ENCODE data around the gene ZDHHC7.

Gene ZDHHC7

DNA sequence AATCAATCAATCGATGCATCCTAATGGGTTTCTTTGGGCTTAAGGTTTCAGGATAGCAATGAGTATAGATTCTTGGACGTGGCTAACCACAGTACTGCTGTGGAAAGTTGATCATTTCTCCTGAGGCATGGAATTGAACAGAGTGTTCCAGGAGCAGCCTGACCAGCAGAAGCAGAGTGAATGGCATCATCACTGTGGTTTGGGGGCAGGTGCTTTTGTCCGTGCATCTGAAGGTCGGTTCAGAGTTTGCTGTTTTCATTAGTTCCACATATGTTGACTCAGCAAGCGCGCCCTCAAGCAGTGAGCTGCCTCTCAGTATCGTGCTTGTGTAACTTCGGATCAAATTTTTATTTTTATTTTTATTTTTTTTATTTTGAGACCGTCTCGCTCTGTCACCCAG, 41.2 kb upstream of the ZDHHC7 start:
- TF ChIP-seq, protein P1, sequence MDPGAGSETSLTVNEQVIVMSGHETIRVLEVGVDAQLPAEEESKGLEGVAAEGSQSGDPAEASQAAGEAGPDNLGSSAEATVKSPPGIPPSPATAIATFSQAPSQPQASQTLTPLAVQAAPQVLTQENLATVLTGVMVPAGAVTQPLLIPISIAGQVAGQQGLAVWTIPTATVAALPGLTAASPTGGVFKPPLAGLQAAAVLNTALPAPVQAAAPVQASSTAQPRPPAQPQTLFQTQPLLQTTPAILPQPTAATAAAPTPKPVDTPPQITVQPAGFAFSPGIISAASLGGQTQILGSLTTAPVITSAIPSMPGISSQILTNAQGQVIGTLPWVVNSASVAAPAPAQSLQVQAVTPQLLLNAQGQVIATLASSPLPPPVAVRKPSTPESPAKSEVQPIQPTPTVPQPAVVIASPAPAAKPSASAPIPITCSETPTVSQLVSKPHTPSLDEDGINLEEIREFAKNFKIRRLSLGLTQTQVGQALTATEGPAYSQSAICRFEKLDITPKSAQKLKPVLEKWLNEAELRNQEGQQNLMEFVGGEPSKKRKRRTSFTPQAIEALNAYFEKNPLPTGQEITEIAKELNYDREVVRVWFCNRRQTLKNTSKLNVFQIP (CRISPR knock-in tag; IDR thresholded peaks at IDR 0.05; ENCODE audit: borderline replicate concordance, low read depth), result no peak
- no peak for ATAC-seq

DNA sequence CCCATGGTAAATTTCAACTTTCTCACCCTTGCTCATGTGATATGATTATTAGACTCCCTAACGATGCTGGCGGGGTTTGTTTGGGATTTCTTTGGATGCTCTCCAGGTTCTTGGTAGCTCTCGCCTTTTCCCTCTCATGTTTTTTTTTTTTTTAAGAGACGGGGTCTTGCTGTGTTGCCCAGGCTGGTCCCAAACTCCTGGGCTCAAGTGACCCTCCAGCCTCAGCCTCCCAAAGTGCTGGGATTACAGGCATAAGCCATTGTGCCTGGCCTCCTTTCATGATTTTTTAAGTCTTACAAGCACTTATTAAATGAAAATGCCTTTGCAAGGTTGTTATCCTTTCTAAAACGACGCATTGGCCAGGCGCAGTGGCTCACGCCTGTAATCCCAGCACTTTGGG, 40.3 kb upstream of the ZDHHC7 start:
- TF ChIP-seq GLIS3 (CRISPR knock-in tag; IDR thresholded peaks at IDR 0.05), result no peak
- no peak for TF ChIP-seq ESRRG (CRISPR knock-in tag; IDR thresholded peaks at IDR 0.05)
- TF ChIP-seq SNAI2 (CRISPR knock-in tag; IDR thresholded peaks at IDR 0.05), result no peak
- TF ChIP-seq TOX (CRISPR knock-in tag; IDR thresholded peaks at IDR 0.05; ENCODE audit: borderline replicate concordance), result no peak
- no peak for TF ChIP-seq ZNF8 (CRISPR knock-in tag; IDR thresholded peaks at IDR 0.05)
- TF ChIP-seq, protein P2, sequence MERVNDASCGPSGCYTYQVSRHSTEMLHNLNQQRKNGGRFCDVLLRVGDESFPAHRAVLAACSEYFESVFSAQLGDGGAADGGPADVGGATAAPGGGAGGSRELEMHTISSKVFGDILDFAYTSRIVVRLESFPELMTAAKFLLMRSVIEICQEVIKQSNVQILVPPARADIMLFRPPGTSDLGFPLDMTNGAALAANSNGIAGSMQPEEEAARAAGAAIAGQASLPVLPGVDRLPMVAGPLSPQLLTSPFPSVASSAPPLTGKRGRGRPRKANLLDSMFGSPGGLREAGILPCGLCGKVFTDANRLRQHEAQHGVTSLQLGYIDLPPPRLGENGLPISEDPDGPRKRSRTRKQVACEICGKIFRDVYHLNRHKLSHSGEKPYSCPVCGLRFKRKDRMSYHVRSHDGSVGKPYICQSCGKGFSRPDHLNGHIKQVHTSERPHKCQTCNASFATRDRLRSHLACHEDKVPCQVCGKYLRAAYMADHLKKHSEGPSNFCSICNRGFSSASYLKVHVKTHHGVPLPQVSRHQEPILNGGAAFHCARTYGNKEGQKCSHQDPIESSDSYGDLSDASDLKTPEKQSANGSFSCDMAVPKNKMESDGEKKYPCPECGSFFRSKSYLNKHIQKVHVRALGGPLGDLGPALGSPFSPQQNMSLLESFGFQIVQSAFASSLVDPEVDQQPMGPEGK (CRISPR knock-in tag; IDR thresholded peaks at IDR 0.05; ENCODE audit: borderline replicate concordance), result no peak
- TF ChIP-seq OSR1 (CRISPR knock-in tag; IDR thresholded peaks at IDR 0.05), result no peak
- TF ChIP-seq ZC3H10 (CRISPR knock-in tag; IDR thresholded peaks at IDR 0.05), result no peak
- TF ChIP-seq ZNF565 (CRISPR knock-in tag; conservative IDR thresholded peaks at IDR 0.05; ENCODE audit: low read depth), result no peak
- TF ChIP-seq RARB (CRISPR knock-in tag; IDR thresholded peaks at IDR 0.05), result no peak
- TF ChIP-seq, protein P1 (CRISPR knock-in tag; IDR thresholded peaks at IDR 0.05; ENCODE audit: borderline replicate concordance, low read depth), result no peak
- TF ChIP-seq, protein P3, sequence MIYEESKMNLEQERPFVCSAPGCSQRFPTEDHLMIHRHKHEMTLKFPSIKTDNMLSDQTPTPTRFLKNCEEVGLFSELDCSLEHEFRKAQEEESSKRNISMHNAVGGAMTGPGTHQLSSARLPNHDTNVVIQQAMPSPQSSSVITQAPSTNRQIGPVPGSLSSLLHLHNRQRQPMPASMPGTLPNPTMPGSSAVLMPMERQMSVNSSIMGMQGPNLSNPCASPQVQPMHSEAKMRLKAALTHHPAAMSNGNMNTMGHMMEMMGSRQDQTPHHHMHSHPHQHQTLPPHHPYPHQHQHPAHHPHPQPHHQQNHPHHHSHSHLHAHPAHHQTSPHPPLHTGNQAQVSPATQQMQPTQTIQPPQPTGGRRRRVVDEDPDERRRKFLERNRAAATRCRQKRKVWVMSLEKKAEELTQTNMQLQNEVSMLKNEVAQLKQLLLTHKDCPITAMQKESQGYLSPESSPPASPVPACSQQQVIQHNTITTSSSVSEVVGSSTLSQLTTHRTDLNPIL (CRISPR knock-in tag; IDR thresholded peaks at IDR 0.05; ENCODE audit: low read depth), result no peak
- TF ChIP-seq ISL1 (CRISPR knock-in tag; IDR thresholded peaks at IDR 0.05), result no peak
- no peak for TF ChIP-seq ZFP3 (CRISPR knock-in tag; IDR thresholded peaks at IDR 0.05)
- TF ChIP-seq PPARA (CRISPR knock-in tag; IDR thresholded peaks at IDR 0.05; ENCODE audit: borderline replicate concordance), result no peak
- TF ChIP-seq ARNTL (CRISPR knock-in tag; IDR thresholded peaks at IDR 0.05; ENCODE audit: borderline replicate concordance, low read depth), result no peak
- TF ChIP-seq, protein P4, sequence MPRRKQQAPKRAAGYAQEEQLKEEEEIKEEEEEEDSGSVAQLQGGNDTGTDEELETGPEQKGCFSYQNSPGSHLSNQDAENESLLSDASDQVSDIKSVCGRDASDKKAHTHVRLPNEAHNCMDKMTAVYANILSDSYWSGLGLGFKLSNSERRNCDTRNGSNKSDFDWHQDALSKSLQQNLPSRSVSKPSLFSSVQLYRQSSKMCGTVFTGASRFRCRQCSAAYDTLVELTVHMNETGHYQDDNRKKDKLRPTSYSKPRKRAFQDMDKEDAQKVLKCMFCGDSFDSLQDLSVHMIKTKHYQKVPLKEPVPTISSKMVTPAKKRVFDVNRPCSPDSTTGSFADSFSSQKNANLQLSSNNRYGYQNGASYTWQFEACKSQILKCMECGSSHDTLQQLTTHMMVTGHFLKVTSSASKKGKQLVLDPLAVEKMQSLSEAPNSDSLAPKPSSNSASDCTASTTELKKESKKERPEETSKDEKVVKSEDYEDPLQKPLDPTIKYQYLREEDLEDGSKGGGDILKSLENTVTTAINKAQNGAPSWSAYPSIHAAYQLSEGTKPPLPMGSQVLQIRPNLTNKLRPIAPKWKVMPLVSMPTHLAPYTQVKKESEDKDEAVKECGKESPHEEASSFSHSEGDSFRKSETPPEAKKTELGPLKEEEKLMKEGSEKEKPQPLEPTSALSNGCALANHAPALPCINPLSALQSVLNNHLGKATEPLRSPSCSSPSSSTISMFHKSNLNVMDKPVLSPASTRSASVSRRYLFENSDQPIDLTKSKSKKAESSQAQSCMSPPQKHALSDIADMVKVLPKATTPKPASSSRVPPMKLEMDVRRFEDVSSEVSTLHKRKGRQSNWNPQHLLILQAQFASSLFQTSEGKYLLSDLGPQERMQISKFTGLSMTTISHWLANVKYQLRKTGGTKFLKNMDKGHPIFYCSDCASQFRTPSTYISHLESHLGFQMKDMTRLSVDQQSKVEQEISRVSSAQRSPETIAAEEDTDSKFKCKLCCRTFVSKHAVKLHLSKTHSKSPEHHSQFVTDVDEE (CRISPR knock-in tag; IDR thresholded peaks at IDR 0.05), result no peak
- no peak for TF ChIP-seq CSDC2 (CRISPR knock-in tag; IDR thresholded peaks at IDR 0.05)
- no peak for TF ChIP-seq ZFP30 (CRISPR knock-in tag; IDR thresholded peaks at IDR 0.05)
- TF ChIP-seq, protein P5, sequence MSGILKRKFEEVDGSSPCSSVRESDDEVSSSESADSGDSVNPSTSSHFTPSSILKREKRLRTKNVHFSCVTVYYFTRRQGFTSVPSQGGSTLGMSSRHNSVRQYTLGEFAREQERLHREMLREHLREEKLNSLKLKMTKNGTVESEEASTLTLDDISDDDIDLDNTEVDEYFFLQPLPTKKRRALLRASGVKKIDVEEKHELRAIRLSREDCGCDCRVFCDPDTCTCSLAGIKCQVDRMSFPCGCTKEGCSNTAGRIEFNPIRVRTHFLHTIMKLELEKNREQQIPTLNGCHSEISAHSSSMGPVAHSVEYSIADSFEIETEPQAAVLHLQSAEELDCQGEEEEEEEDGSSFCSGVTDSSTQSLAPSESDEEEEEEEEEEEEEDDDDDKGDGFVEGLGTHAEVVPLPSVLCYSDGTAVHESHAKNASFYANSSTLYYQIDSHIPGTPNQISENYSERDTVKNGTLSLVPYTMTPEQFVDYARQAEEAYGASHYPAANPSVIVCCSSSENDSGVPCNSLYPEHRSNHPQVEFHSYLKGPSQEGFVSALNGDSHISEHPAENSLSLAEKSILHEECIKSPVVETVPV (CRISPR knock-in tag; IDR thresholded peaks at IDR 0.05), result no peak
- ATAC-seq, result no peak

DNA sequence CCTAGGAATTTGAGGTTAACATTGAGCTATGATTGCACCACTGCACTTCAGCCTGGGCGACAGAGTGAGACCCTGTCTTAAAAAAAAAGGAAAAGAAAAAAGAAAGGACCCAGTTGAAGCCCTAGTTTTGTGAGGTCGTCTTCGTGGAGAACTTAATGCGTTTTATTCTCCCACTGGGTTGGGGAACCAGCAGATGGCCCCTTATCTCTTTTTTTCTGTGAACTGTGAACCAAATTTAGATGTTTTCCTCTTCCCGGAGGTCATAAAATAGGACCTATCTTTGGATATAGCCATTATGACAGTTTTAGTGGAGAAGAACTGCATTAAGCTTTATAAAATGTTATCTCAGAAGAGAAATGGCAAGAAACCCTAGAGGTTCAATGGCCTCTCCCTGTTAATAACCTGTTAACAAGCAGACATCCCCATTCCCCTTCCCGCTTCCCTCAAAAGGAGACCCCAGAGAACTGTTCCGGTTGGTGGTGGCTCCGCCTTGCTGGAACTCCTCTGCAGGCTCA, 39.8 kb upstream of the ZDHHC7 start:
- no peak for ATAC-seq
- TF ChIP-seq, protein P5 (CRISPR knock-in tag; IDR thresholded peaks at IDR 0.05), result no peak
- no peak for TF ChIP-seq ZC3H10 (CRISPR knock-in tag; IDR thresholded peaks at IDR 0.05)
- no peak for TF ChIP-seq ISL1 (CRISPR knock-in tag; IDR thresholded peaks at IDR 0.05)
- TF ChIP-seq ZNF565 (CRISPR knock-in tag; conservative IDR thresholded peaks at IDR 0.05; ENCODE audit: low read depth), result no peak
- TF ChIP-seq, protein P3 (CRISPR knock-in tag; IDR thresholded peaks at IDR 0.05; ENCODE audit: low read depth), result no peak
- no peak for TF ChIP-seq ARNTL (CRISPR knock-in tag; IDR thresholded peaks at IDR 0.05; ENCODE audit: borderline replicate concordance, low read depth)
- TF ChIP-seq TCF4 (CRISPR knock-in tag; IDR thresholded peaks at IDR 0.05; ENCODE audit: borderline replicate concordance), result no peak
- no peak for TF ChIP-seq ZNF70 (CRISPR knock-in tag; IDR thresholded peaks at IDR 0.05)
- TF ChIP-seq PPARA (CRISPR knock-in tag; IDR thresholded peaks at IDR 0.05; ENCODE audit: borderline replicate concordance), result no peak
- no peak for TF ChIP-seq TOX (CRISPR knock-in tag; IDR thresholded peaks at IDR 0.05; ENCODE audit: borderline replicate concordance)
- TF ChIP-seq ZNF8 (CRISPR knock-in tag; IDR thresholded peaks at IDR 0.05), result no peak
